UCSD-AML1 (cell line): ENCODE measurements around the gene SOX5.
"Not testable (repeated sequence)": the region's sequence is repeated elsewhere in the genome, so short reads cannot be mapped to it uniquely, and the experiment has no call there.

Source experiments
- DNase-seq: peaks from one replicate; lab custom pipeline; 2025; ENCODE audit not compliant: unreplicated experiment; lab: John Stamatoyannopoulos, UW

Gene SOX5

GRCh38 chr12:23760495-23760894 is 189.0 kb downstream of the SOX5 start:
- DNase-seq: no peak

GRCh38 chr12:23758608-23759007 is 190.9 kb downstream of the SOX5 start:
- DNase-seq: no peak

- no peak for DNase-seq
Observed at GRCh38 chr12:23757541-23757962, 191.9 kb downstream of the SOX5 start.

GRCh38 chr12:23756416-23756815 is 193.1 kb downstream of the SOX5 start:
- no peak for DNase-seq

GRCh38 chr12:23753628-23754365 is 195.7 kb downstream of the SOX5 start:
- no peak for DNase-seq

- no peak for DNase-seq
Observed at GRCh38 chr12:23752245-23752644, 197.2 kb downstream of the SOX5 start.

GRCh38 chr12:23751641-23752040 is 197.8 kb downstream of the SOX5 start:
- DNase-seq: no peak

GRCh38 chr12:23750923-23751322 is 198.5 kb downstream of the SOX5 start:
- no peak for DNase-seq

- no peak for DNase-seq
Observed at GRCh38 chr12:23744696-23745095, 204.8 kb downstream of the SOX5 start.

- DNase-seq: no peak
Observed at GRCh38 chr12:23742574-23742973, 206.9 kb downstream of the SOX5 start.

GRCh38 chr12:23731493-23731892 is 218.0 kb downstream of the SOX5 start:
- no peak for DNase-seq

- no peak for DNase-seq
Observed at GRCh38 chr12:23731035-23731434, 218.4 kb downstream of the SOX5 start.

- DNase-seq: no peak
Observed at GRCh38 chr12:23729359-23729758, 220.1 kb downstream of the SOX5 start.

GRCh38 chr12:23726646-23727045 is 222.8 kb downstream of the SOX5 start:
- no peak for DNase-seq

- DNase-seq: no peak
Observed at GRCh38 chr12:23722655-23723054, 226.8 kb downstream of the SOX5 start.

- no peak for DNase-seq
Observed at GRCh38 chr12:23721268-23721667, 228.2 kb downstream of the SOX5 start.

- DNase-seq: no peak
Observed at GRCh38 chr12:23719493-23719892, 230.0 kb downstream of the SOX5 start.

- DNase-seq: not testable (repeated sequence)
Observed at GRCh38 chr12:23710361-23710760, 239.1 kb downstream of the SOX5 start.

- DNase-seq: no peak
Observed at GRCh38 chr12:23708185-23708837, 241.2 kb downstream of the SOX5 start.

- no peak for DNase-seq
Observed at GRCh38 chr12:23707270-23707669, 242.2 kb downstream of the SOX5 start.

GRCh38 chr12:23704992-23705943 is 244.2 kb downstream of the SOX5 start:
- DNase-seq: no peak

- no peak for DNase-seq
Observed at GRCh38 chr12:23703051-23703450, 246.4 kb downstream of the SOX5 start.
